ENCODE results near the gene RNPEP. TPM values are rescaled to one million over a fixed set of nuclear protein-coding genes. Genes with fewer than 3 reads are reported as not detected.

RNPEP gene
- total RNA-seq, 6 donors from 2014 or later, result 67.7 to 116 (median 76.5) TPM

GRCh38 chr1:202011994-202012393 is 29.5 kb downstream of the RNPEP start:
- peak overlapping the region; percentile 79 to 89 (median 86) for H3K27ac ChIP-seq
- DNase-seq, result no peak
- no peaks in the 10 kb centered on the region for H3K9me3 ChIP-seq
- H3K4me3 ChIP-seq, result peak overlapping the region in 3 of 4 donors; percentile 47 to 54 (median 50)
- ATAC-seq (ENCODE audit: low FRiP score in 2 of 2), result no peak
- no peaks in the 10 kb centered on the region for H3K27me3 ChIP-seq
- peaks cover 0 to 45% (median 15%) of the 10 kb centered on the region in 4 donors for H3K4me1 ChIP-seq
- H3K36me3 ChIP-seq, result peaks cover 6 to 39% (median 15%) of the 10 kb centered on the region in 4 donors
- 68 to 77% methylated on average over 9 to 11 of the region's 11 CpGs for WGBS, 2 donors
- TF ChIP-seq CTCF (IDR thresholded peaks at IDR 0.05), result no peak
- no peak for TF ChIP-seq EP300 (IDR thresholded peaks at IDR 0.05)
- no peak for TF ChIP-seq POLR2A (IDR thresholded peaks at IDR 0.05)
- no peak for TF ChIP-seq POLR2AphosphoS5 (IDR thresholded peaks at IDR 0.05)

- H3K9me3 ChIP-seq, result no peaks in the 10 kb centered on the region
- H3K27me3 ChIP-seq, result no peaks in the 10 kb centered on the region
- WGBS, 2 donors, result 61 to 75% methylated on average over 27 to 35 of the region's 35 CpGs
- peaks cover 6 to 31% (median 15%) of the 10 kb centered on the region in 4 donors for H3K36me3 ChIP-seq
- DNase-seq, result peak in 1 of 2 donors; percentile 73
- peaks cover 0 to 43% (median 18%) of the 10 kb centered on the region in 4 donors for H3K4me1 ChIP-seq
- H3K4me3 ChIP-seq, result peak overlapping the region; percentile 10 to 54 (median 48)
- H3K27ac ChIP-seq, result peak overlapping the region; percentile 79 to 89 (median 86)
- TF ChIP-seq EP300 (IDR thresholded peaks at IDR 0.05), result no peak
- TF ChIP-seq POLR2A (IDR thresholded peaks at IDR 0.05), result no peak
- TF ChIP-seq POLR2AphosphoS5 (IDR thresholded peaks at IDR 0.05), result peak in 1 of 2 donors; percentile 60
- TF ChIP-seq CTCF (IDR thresholded peaks at IDR 0.05), result peak in 1 of 6 experiments; percentile 13
- no peak for ATAC-seq (ENCODE audit: low FRiP score in 2 of 2)
Observed at GRCh38 chr1:202012544-202013478, 30.4 kb downstream of the RNPEP start.

DNA sequence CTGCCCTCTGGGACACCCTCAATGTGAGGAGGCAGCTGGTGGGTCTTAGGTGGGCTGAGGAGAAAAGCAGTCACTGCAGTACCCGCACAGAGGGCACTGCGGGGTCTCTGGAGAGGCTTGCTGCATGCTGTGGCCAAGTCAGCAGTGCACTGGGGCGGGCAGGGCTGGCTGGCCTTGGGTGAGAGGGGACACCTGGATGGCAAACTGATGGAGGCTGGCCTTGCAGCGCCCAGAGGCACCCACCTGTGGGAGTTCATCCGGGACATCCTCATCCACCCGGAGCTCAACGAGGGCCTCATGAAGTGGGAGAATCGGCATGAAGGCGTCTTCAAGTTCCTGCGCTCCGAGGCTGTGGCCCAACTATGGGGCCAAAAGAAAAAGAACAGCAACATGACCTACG is 31.2 kb downstream of the RNPEP start:
- Histone ChIP-seq H3K4me3 (peak overlapping the region in 3 of 4 donors; percentile 47 to 54 (median 50)), H3K4me1 (peaks cover 0 to 40% (median 21%) of the 10 kb centered on the region in 4 donors), H3K27ac (peak overlapping the region; percentile 79 to 89 (median 86)), H3K27me3 (no peaks in the 10 kb centered on the region), H3K36me3 (peaks cover 6 to 25% (median 15%) of the 10 kb centered on the region in 4 donors), H3K9me3 (no peaks in the 10 kb centered on the region)
- ATAC-seq (ENCODE audit: low FRiP score in 2 of 2), result no peak
- peak in 1 of 2 donors; percentile 79 for DNase-seq
- TF ChIP-seq POLR2AphosphoS5 (IDR thresholded peaks at IDR 0.05) (no peak), EP300 (IDR thresholded peaks at IDR 0.05) (no peak), CTCF (IDR thresholded peaks at IDR 0.05) (no peak)
- 76 to 87% methylated on average over 10 to 12 of the region's 12 CpGs for WGBS, 2 donors

DNA sequence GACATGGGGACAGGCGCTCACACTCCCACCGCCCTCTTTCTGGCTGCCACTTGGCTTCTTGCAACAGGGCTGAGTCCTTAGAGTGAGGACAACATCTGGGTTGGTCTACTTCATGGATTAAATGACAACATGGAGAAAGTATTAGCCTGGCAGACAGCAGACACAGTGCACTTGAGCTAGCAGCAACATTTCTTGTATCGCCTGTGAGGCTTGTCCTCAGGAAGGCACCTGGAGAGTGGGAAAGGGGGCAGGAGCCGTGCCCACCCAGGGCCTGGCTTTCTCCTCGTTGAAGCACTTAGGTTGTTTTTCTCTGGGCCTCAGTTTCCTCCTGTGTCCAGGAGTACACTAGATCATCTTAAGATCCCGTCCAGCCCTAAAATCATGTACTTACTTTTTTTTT is 31.6 kb downstream of the RNPEP start:
- WGBS, 2 donors, result 70 to 77% methylated on average over 4 to 6 of the region's 6 CpGs
- H3K4me3 ChIP-seq, result peak overlapping the region in 3 of 4 donors; percentile 47 to 54 (median 50)
- DNase-seq (no peak), ATAC-seq (ENCODE audit: low FRiP score in 2 of 2) (no peak)
- peaks cover 6 to 25% (median 15%) of the 10 kb centered on the region in 4 donors for H3K36me3 ChIP-seq
- H3K9me3 ChIP-seq, result no peaks in the 10 kb centered on the region
- peak overlapping the region; percentile 49 to 89 (median 82) for H3K27ac ChIP-seq
- peaks cover 0 to 35% (median 20%) of the 10 kb centered on the region in 4 donors for H3K4me1 ChIP-seq
- no peaks in the 10 kb centered on the region for H3K27me3 ChIP-seq
- TF ChIP-seq CTCF (IDR thresholded peaks at IDR 0.05), result no peak
- TF ChIP-seq EP300 (IDR thresholded peaks at IDR 0.05), result no peak
- TF ChIP-seq POLR2A (IDR thresholded peaks at IDR 0.05), result no peak
- no peak for TF ChIP-seq POLR2AphosphoS5 (IDR thresholded peaks at IDR 0.05)

Measured in upper lobe of left lung (tissue), 6 donors.